Activated CD8-positive, alpha-beta memory T cell treated with anti-CD3 and anti-CD28 coated beads for 4 hours (primary cell): Measurements from ENCODE around the gene FTH1.

Experiments
- DNase-seq, 2 donors: peaks; one replicate each; pipeline ENCODE4 v3.0.0-alpha.2; 2020; ENCODE audit warnings: low read depth in 2 of 2

Gene FTH1

GRCh38 chr11:61948505-61948904 is 18.9 kb downstream of the FTH1 start:
- no peak for DNase-seq

- no peak for DNase-seq
Observed at GRCh38 chr11:61947486-61948210, 19.8 kb downstream of the FTH1 start.

- DNase-seq = no peak
Observed at GRCh38 chr11:61946894-61947293, 20.5 kb downstream of the FTH1 start.

- DNase-seq = no peak
Observed at GRCh38 chr11:61945191-61945590, 22.2 kb downstream of the FTH1 start.

GRCh38 chr11:61940466-61940865 is 27.0 kb downstream of the FTH1 start:
- no peak for DNase-seq

GRCh38 chr11:61935861-61936260 is 31.6 kb downstream of the FTH1 start:
- no peak for DNase-seq

- no peak for DNase-seq
Observed at GRCh38 chr11:61930933-61931332, 36.5 kb downstream of the FTH1 start.

GRCh38 chr11:61928606-61929005 is 38.8 kb downstream of the FTH1 start:
- no peak for DNase-seq

- DNase-seq = no peak
Observed at GRCh38 chr11:61927501-61927900, 39.9 kb downstream of the FTH1 start.

GRCh38 chr11:61926235-61926634 is 41.2 kb downstream of the FTH1 start:
- DNase-seq = no peak

- no peak for DNase-seq
Observed at GRCh38 chr11:61925736-61926135, 41.7 kb downstream of the FTH1 start.

GRCh38 chr11:61924064-61924455 is 43.4 kb downstream of the FTH1 start:
- no peak for DNase-seq

- DNase-seq = no peak
Observed at GRCh38 chr11:61923166-61924063, 44.0 kb downstream of the FTH1 start.

- DNase-seq = no peak
Observed at GRCh38 chr11:61922539-61922938, 44.9 kb downstream of the FTH1 start.

GRCh38 chr11:61921446-61921845 is 46.0 kb downstream of the FTH1 start:
- DNase-seq = no peak

GRCh38 chr11:61919705-61920631 is 47.5 kb downstream of the FTH1 start:
- no peak for DNase-seq

GRCh38 chr11:61918938-61919704 is 48.3 kb downstream of the FTH1 start:
- no peak for DNase-seq

- DNase-seq = no peak
Observed at GRCh38 chr11:61918251-61918937, 49.0 kb downstream of the FTH1 start.

- no peak for DNase-seq
Observed at GRCh38 chr11:61917334-61918109, 49.9 kb downstream of the FTH1 start, which contains the start of gene RAB3IL1. Gene RAB3IL1, minus strand, starts transcription at chr11:61917566. Its CDS starts 199 bp downstream, at chr11:61917367.
